ENCODE data around the gene LCE2C.

LCE2C gene

DNA sequence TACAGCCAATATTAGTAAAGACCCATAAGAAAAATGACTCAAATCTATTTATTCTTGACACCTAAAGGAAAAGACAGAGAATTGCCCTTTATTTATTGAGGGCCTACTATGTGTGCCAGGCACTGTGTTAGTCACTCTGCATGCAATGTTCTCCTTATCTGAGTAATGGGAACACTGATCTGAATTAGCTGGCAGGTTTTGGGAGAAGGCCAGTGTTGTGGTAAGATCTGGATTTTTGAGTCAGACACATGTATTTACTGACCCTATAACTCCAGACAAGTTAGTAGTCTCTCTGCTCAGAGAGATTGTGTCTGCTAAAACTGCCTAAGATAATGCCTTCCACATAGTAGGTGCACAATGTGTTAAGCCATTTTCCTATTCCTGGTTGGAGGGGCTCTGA is 50.2 kb downstream of the LCE2C start:
- H3K4me3 ChIP-seq (ENCODE audit: low read depth, low read length): no peak overlapping the region
- TF ChIP-seq, protein P1, sequence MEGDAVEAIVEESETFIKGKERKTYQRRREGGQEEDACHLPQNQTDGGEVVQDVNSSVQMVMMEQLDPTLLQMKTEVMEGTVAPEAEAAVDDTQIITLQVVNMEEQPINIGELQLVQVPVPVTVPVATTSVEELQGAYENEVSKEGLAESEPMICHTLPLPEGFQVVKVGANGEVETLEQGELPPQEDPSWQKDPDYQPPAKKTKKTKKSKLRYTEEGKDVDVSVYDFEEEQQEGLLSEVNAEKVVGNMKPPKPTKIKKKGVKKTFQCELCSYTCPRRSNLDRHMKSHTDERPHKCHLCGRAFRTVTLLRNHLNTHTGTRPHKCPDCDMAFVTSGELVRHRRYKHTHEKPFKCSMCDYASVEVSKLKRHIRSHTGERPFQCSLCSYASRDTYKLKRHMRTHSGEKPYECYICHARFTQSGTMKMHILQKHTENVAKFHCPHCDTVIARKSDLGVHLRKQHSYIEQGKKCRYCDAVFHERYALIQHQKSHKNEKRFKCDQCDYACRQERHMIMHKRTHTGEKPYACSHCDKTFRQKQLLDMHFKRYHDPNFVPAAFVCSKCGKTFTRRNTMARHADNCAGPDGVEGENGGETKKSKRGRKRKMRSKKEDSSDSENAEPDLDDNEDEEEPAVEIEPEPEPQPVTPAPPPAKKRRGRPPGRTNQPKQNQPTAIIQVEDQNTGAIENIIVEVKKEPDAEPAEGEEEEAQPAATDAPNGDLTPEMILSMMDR (IDR thresholded peaks at IDR 0.05; ENCODE audit: low read depth, low read length): no peak
